ENCODE data around the gene MT1G.

The MT1G gene

GRCh38 chr16:56657555-56658326 is 10.1 kb downstream of the MT1G start, which contains the start of gene MT1F:
MT1F (plus strand) TSS chr16:56657959; CDS start chr16:56658059, 100 bp downstream.
- peak within 1 kb of the TSS; percentile 74; the same call in 1 of the 2 replicates for H3K9ac ChIP-seq (ENCODE audit: low read depth, low read length)
- peak within 1 kb of the TSS; percentile 86 for H3K4me3 ChIP-seq (ENCODE audit: low read length)
- H3K9me3 ChIP-seq (ENCODE audit: insufficient read depth, low read depth, low read length) = no peaks in the 10 kb centered on the region
- H3K4me1 ChIP-seq (ENCODE audit: insufficient read depth, low read length) = no peaks in the 10 kb centered on the region
- no peak within 1 kb of the TSS for H3K27ac ChIP-seq (ENCODE audit: low read length)
- no peaks in the 10 kb centered on the region for H3K36me3 ChIP-seq (ENCODE audit: insufficient read depth, low read depth, low read length)
- peaks cover 90% of the 10 kb centered on the region for H3K27me3 ChIP-seq (ENCODE audit: insufficient read depth, low read length)

GRCh38 chr16:56653218-56653617 is 14.6 kb downstream of the MT1G start:
- no peaks in the 10 kb centered on the region for H3K9me3 ChIP-seq (ENCODE audit: insufficient read depth, low read depth, low read length)
- no peak overlapping the region for H3K9ac ChIP-seq (ENCODE audit: low read depth, low read length)
- H3K27ac ChIP-seq (ENCODE audit: low read length) = no peak overlapping the region
- no peaks in the 10 kb centered on the region for H3K4me1 ChIP-seq (ENCODE audit: insufficient read depth, low read length)
- no peak overlapping the region for H3K4me3 ChIP-seq (ENCODE audit: low read length)
- H3K36me3 ChIP-seq (ENCODE audit: insufficient read depth, low read depth, low read length) = no peaks in the 10 kb centered on the region
- peaks cover 90% of the 10 kb centered on the region for H3K27me3 ChIP-seq (ENCODE audit: insufficient read depth, low read length)

DNA sequence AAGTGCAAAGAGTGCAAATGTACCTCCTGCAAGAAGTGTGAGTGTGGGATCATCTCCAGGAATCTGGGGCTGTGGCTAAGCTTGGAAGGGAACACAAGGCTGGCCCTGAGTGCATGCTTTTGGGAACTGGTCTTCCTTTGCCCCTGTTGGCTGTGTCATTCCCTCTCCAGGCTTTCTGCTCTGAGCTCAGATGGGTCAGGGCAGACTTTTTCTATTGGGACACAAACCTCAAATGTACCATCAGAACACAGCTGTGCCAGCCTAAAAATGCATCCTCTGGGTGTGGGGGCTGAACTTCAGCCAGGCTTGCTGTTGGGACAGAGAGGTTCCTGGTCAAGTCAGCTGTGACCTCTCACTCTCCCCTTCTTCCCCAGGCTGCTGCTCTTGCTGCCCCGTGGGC is 15.3 kb downstream of the MT1G start:
- Histone ChIP-seq H3K9ac (ENCODE audit: low read depth, low read length) (no peak overlapping the region), H3K4me1 (ENCODE audit: insufficient read depth, low read length) (no peaks in the 10 kb centered on the region), H3K4me3 (ENCODE audit: low read length) (no peak overlapping the region), H3K27me3 (ENCODE audit: insufficient read depth, low read length) (peaks cover 90% of the 10 kb centered on the region), H3K9me3 (ENCODE audit: insufficient read depth, low read depth, low read length) (no peaks in the 10 kb centered on the region), H3K27ac (ENCODE audit: low read length) (no peak overlapping the region), H3K36me3 (ENCODE audit: insufficient read depth, low read depth, low read length) (no peaks in the 10 kb centered on the region)

DNA sequence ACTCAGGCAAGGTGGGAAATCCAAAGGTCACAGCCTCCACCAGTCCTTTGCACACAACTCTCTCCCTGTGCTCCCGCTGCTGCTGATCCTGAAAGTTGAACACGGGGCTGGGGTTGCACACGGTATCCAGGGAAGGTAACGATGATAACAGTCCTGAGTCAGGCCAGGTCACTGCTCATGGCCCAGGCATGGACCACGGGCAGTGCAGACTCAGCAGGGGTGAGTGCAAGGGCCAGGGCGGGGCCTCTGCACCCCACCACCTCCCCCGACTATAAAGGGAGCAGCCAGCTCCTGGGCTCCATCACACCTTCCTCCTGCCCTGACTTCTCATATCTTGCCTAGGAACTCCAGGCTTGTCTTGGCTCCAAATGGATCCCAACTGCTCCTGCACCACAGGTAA is 16.3 kb downstream of the MT1G start, which contains the start of gene MT1B:
TSS of gene MT1B (plus strand) at position 301 of the 400 bp plus-strand sequence. CDS start at position 369, 68 bp downstream.
- H3K36me3 ChIP-seq (ENCODE audit: insufficient read depth, low read depth, low read length) = no peaks in the 10 kb centered on the region
- peaks cover 90% of the 10 kb centered on the region for H3K27me3 ChIP-seq (ENCODE audit: insufficient read depth, low read length)
- no peak within 1 kb of the TSS for H3K27ac ChIP-seq (ENCODE audit: low read length)

DNA sequence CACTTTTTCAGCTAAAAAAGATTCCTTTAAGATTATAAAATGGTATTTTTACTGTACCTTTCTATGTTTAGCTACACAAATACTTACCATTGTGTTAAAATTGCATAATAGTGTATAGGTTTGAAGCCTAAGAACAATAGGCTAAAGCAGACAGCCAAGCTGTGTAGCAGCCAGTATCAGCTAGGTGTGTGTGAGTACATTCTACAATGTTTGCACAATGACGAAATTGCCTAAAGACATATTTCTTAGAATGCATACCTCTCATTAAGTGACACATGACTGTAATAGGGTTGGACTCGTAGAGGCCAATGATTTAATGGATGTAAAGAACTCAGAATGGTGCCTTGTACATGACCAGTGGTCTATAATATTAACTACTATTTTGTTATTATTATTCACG is 18.0 kb downstream of the MT1G start:
- Histone ChIP-seq H3K4me1 (ENCODE audit: insufficient read depth, low read length) (no peaks in the 10 kb centered on the region), H3K4me3 (ENCODE audit: low read length) (no peak overlapping the region), H3K27ac (ENCODE audit: low read length) (no peak overlapping the region), H3K27me3 (ENCODE audit: insufficient read depth, low read length) (peaks cover 90% of the 10 kb centered on the region), H3K9ac (ENCODE audit: low read depth, low read length) (no peak overlapping the region), H3K9me3 (ENCODE audit: insufficient read depth, low read depth, low read length) (no peaks in the 10 kb centered on the region), H3K36me3 (ENCODE audit: insufficient read depth, low read depth, low read length) (no peaks in the 10 kb centered on the region)

More for the DNA sequence above, 16.3 kb downstream of the MT1G start, which contains the start of gene MT1B:
- no peaks in the 10 kb centered on the region for H3K9me3 ChIP-seq (ENCODE audit: insufficient read depth, low read depth, low read length)
- no peak within 1 kb of the TSS for H3K4me3 ChIP-seq (ENCODE audit: low read length)
- H3K4me1 ChIP-seq (ENCODE audit: insufficient read depth, low read length) = no peaks in the 10 kb centered on the region
- H3K9ac ChIP-seq (ENCODE audit: low read depth, low read length) = no peak within 1 kb of the TSS

- H3K9me3 ChIP-seq (ENCODE audit: insufficient read depth, low read depth, low read length) = no peaks in the 10 kb centered on the region
- no peaks in the 10 kb centered on the region for H3K36me3 ChIP-seq (ENCODE audit: insufficient read depth, low read depth, low read length)
- no peak overlapping the region for H3K9ac ChIP-seq (ENCODE audit: low read depth, low read length)
- no peak overlapping the region for H3K4me3 ChIP-seq (ENCODE audit: low read length)
- no peak overlapping the region for H3K27ac ChIP-seq (ENCODE audit: low read length)
- H3K4me1 ChIP-seq (ENCODE audit: insufficient read depth, low read length) = no peaks in the 10 kb centered on the region
- peaks cover 93% of the 10 kb centered on the region for H3K27me3 ChIP-seq (ENCODE audit: insufficient read depth, low read length)
Observed at GRCh38 chr16:56649271-56649670, 18.6 kb downstream of the MT1G start.

DNA sequence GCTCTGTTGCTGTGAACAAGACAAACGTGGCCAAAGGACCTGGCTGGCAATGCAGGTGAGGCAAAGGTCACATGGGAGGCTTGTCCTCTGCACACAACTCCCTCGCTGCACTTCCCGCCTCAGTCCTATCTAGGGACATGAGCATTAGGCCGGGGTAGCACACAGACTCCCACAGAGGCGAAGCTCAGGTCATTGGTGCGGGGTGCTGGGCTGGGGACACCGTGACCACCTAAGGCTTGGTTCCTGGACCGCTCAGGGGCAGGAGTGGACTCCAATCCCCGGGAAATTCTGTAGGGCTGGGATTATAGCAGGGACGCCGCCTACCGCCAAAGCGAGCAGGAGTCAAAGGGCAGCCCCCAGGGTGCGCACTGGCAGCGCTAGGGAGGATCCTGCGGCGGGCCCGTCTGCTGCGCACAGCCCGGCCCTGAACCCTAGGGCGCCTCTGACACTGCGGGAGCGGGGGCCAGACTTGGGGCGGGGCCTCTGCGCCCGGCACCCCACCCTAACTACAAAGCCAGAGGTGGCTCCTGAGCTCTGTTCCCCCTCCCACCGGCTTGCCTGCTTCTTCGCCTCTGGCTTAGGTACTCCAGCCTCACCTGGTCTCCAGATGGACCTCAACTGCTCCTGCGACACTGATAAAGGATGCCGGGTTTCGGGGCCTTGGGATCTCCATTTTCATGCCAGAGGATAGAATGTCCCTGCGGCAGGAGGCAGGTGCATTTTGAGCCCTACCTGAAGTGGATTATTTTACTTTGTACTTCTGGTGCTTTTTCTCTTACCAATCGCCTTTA is 20.0 kb downstream of the MT1G start:
- H3K9ac ChIP-seq (ENCODE audit: low read depth, low read length) = no peak overlapping the region
- no peaks in the 10 kb centered on the region for H3K36me3 ChIP-seq (ENCODE audit: insufficient read depth, low read depth, low read length)
- H3K27me3 ChIP-seq (ENCODE audit: insufficient read depth, low read length) = peaks cover 100% of the 10 kb centered on the region
- H3K4me1 ChIP-seq (ENCODE audit: insufficient read depth, low read length) = peaks cover 4% of the 10 kb centered on the region; the same call in 1 of the 2 replicates
- H3K4me3 ChIP-seq (ENCODE audit: low read length) = peak overlapping the region; percentile 41; the same call in 1 of the 2 replicates
- H3K27ac ChIP-seq (ENCODE audit: low read length) = no peak overlapping the region
- H3K9me3 ChIP-seq (ENCODE audit: insufficient read depth, low read depth, low read length) = no peaks in the 10 kb centered on the region

- H3K27me3 ChIP-seq (ENCODE audit: insufficient read depth, low read length) = peaks cover 100% of the 10 kb centered on the region
Observed at GRCh38 chr16:56645838-56646237, 22.0 kb downstream of the MT1G start.

DNA sequence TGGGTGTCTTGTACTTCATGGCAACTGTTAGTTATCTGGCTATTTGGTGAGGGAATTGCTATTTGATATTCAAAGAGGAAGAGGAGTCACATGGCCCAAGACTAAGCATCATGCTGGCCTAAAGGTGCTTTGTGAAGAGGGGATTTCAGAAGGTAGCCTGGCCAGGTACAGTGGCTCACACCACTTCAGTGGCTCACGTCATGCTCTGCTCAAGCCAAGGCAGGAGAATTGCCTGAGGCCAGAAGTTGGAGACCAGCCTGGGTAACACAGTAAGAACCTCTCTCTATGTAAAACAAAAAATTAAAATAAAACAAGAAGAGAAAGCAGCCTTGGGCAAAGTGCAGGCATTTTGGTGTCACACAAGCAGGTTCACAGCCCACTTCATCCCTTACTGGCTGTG is 22.6 kb downstream of the MT1G start:
- no peak overlapping the region for H3K4me3 ChIP-seq (ENCODE audit: low read length)
- no peak overlapping the region for H3K27ac ChIP-seq (ENCODE audit: low read length)
- no peaks in the 10 kb centered on the region for H3K9me3 ChIP-seq (ENCODE audit: insufficient read depth, low read depth, low read length)
- H3K9ac ChIP-seq (ENCODE audit: low read depth, low read length) = no peak overlapping the region
- H3K36me3 ChIP-seq (ENCODE audit: insufficient read depth, low read depth, low read length) = no peaks in the 10 kb centered on the region
- peaks cover 100% of the 10 kb centered on the region for H3K27me3 ChIP-seq (ENCODE audit: insufficient read depth, low read length)
- H3K4me1 ChIP-seq (ENCODE audit: insufficient read depth, low read length) = peaks cover 4% of the 10 kb centered on the region; the same call in 1 of the 2 replicates

More at GRCh38 chr16:56645838-56646237, 22.0 kb downstream of the MT1G start:
- no peak overlapping the region for H3K4me3 ChIP-seq (ENCODE audit: low read length)
- H3K9ac ChIP-seq (ENCODE audit: low read depth, low read length) = no peak overlapping the region
- peaks cover 4% of the 10 kb centered on the region; the same call in 1 of the 2 replicates for H3K4me1 ChIP-seq (ENCODE audit: insufficient read depth, low read length)
- no peak overlapping the region for H3K27ac ChIP-seq (ENCODE audit: low read length)
- no peaks in the 10 kb centered on the region for H3K36me3 ChIP-seq (ENCODE audit: insufficient read depth, low read depth, low read length)
- no peaks in the 10 kb centered on the region for H3K9me3 ChIP-seq (ENCODE audit: insufficient read depth, low read depth, low read length)

GRCh38 chr16:56643833-56644232 is 24.0 kb downstream of the MT1G start:
- Histone ChIP-seq H3K36me3 (ENCODE audit: insufficient read depth, low read depth, low read length) (no peaks in the 10 kb centered on the region), H3K27me3 (ENCODE audit: insufficient read depth, low read length) (peaks cover 100% of the 10 kb centered on the region), H3K9me3 (ENCODE audit: insufficient read depth, low read depth, low read length) (no peaks in the 10 kb centered on the region; the same call in 1 of the 2 replicates), H3K9ac (ENCODE audit: low read depth, low read length) (no peak overlapping the region), H3K4me3 (ENCODE audit: low read length) (peak overlapping the region; percentile 54), H3K4me1 (ENCODE audit: insufficient read depth, low read length) (peaks cover 4% of the 10 kb centered on the region; the same call in 1 of the 2 replicates), H3K27ac (ENCODE audit: low read length) (no peak overlapping the region)

GRCh38 chr16:56643080-56643778 is 24.6 kb downstream of the MT1G start:
- no peak overlapping the region for H3K27ac ChIP-seq (ENCODE audit: low read length)
- H3K9me3 ChIP-seq (ENCODE audit: insufficient read depth, low read depth, low read length) = no peaks in the 10 kb centered on the region; the same call in 1 of the 2 replicates
- H3K9ac ChIP-seq (ENCODE audit: low read depth, low read length) = no peak overlapping the region
- peaks cover 4% of the 10 kb centered on the region; the same call in 1 of the 2 replicates for H3K4me1 ChIP-seq (ENCODE audit: insufficient read depth, low read length)
- H3K27me3 ChIP-seq (ENCODE audit: insufficient read depth, low read length) = peaks cover 100% of the 10 kb centered on the region
- peak overlapping the region; percentile 54 for H3K4me3 ChIP-seq (ENCODE audit: low read length)
- H3K36me3 ChIP-seq (ENCODE audit: insufficient read depth, low read depth, low read length) = no peaks in the 10 kb centered on the region

Data from iPS-20b (cell line).